ENCODE measurements around the gene BRS3.
A peak's percentile ranks its signal among the peaks of the same experiment; 100 is the strongest.

The BRS3 gene

GRCh38 chrX:136495043-136495442, 7.3 kb downstream of the BRS3 start:
- no peak for DNase-seq (ENCODE audit: low read depth in 2 of 2)

- DNase-seq (ENCODE audit: low read depth in 2 of 2) = no peak
Measured at GRCh38 chrX:136496186-136496763, 8.5 kb downstream of the BRS3 start.

- DNase-seq (ENCODE audit: low read depth in 2 of 2) = peak; percentile 56 to 58
Measured at GRCh38 chrX:136496764-136497555, 9.2 kb downstream of the BRS3 start.

GRCh38 chrX:136497556-136498052, 9.9 kb downstream of the BRS3 start, which contains the start of gene HTATSF1:
TSS of gene HTATSF1 (plus strand) at chrX:136497592. CDS start at chrX:136497685, 93 bp downstream.
- DNase-seq (ENCODE audit: low read depth in 2 of 2) = no peak

- DNase-seq (ENCODE audit: low read depth in 2 of 2) = no peak
Measured at GRCh38 chrX:136519069-136519468, 31.3 kb downstream of the BRS3 start.

- no peak for DNase-seq (ENCODE audit: low read depth in 2 of 2)
Measured at GRCh38 chrX:136523770-136524169, 36.0 kb downstream of the BRS3 start.

GRCh38 chrX:136525738-136526606, 38.2 kb downstream of the BRS3 start:
- peak; percentile 50 to 62 for DNase-seq (ENCODE audit: low read depth in 2 of 2)

GRCh38 chrX:136528645-136529315, 41.0 kb downstream of the BRS3 start:
- DNase-seq (ENCODE audit: low read depth in 2 of 2) = no peak

- DNase-seq (ENCODE audit: low read depth in 2 of 2) = no peak
Measured at GRCh38 chrX:136529795-136530194, 42.0 kb downstream of the BRS3 start.

GRCh38 chrX:136531951-136532350, 44.2 kb downstream of the BRS3 start, which contains the start of gene VGLL1:
TSS of gene VGLL1 (plus strand) at chrX:136532215. CDS start at chrX:136536021, 3,806 bp downstream.
- no peak for DNase-seq (ENCODE audit: low read depth in 2 of 2)

- no peak for DNase-seq (ENCODE audit: low read depth in 2 of 2)
Measured at GRCh38 chrX:136534131-136534530, 46.4 kb downstream of the BRS3 start.

GRCh38 chrX:136538811-136539210, 51.1 kb downstream of the BRS3 start:
- DNase-seq (ENCODE audit: low read depth in 2 of 2) = no peak

GRCh38 chrX:136540226-136540625, 52.5 kb downstream of the BRS3 start:
- no peak for DNase-seq (ENCODE audit: low read depth in 2 of 2)

GRCh38 chrX:136541294-136541693, 53.5 kb downstream of the BRS3 start:
- DNase-seq (ENCODE audit: low read depth in 2 of 2) = no peak

- DNase-seq (ENCODE audit: low read depth in 2 of 2) = no peak
Measured at GRCh38 chrX:136542281-136542680, 54.5 kb downstream of the BRS3 start.

Measured in fibroblast of skin of left biceps (primary cell).